ENCODE measurements around the gene CADM1. TPM values are rescaled to one million over a fixed set of nuclear protein-coding genes. Genes with fewer than 3 reads are reported as not detected.

The CADM1 gene
- total RNA-seq, 2 donors from 2014 or later: 0.81 to 2.2 TPM

- ATAC-seq: no peak
- no peaks in the 10 kb centered on the region for H3K9me3 ChIP-seq (ENCODE audit: control insufficient read depth, low read length, poor library complexity, severe bottlenecking)
- H3K27ac Mint-ChIP-seq: no peak overlapping the region
- no peak overlapping the region for H3K4me3 Mint-ChIP-seq
- peaks cover 23% of the 10 kb centered on the region for H3K27me3 Mint-ChIP-seq
- no peaks in the 10 kb centered on the region for H3K36me3 Mint-ChIP-seq (ENCODE audit: low read depth)
- no peak for DNase-seq
- no peaks in the 10 kb centered on the region for H3K4me1 Mint-ChIP-seq
Measured at GRCh38 chr11:115184901-115185300, 319.3 kb downstream of the CADM1 start.

DNA sequence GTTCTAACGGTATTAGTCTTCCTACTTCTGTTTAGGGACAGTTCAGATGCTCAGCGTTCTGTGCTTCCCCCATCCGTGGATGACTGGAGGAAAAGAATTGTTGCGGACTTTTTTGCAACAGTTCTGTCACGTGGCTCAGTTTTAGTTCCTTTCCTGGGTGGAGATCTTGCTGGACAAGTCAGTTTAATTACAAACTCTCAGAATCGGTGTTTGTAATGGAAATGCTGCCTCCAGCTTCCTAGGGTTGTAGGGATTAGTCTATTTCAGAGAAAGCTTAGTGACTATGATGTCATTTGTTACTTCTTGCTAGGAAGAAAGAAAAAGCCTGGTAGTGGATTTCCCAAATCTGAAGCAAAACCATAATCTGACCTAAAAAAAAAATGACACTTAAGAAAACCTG is 320.4 kb downstream of the CADM1 start:
- Mint-ChIP-seq H3K36me3 (ENCODE audit: low read depth) (no peaks in the 10 kb centered on the region), H3K27ac (no peak overlapping the region), H3K4me3 (no peak overlapping the region), H3K27me3 (peaks cover 24% of the 10 kb centered on the region), H3K4me1 (no peaks in the 10 kb centered on the region)
- no peak for ATAC-seq
- no peak for DNase-seq
- H3K9me3 ChIP-seq (ENCODE audit: control insufficient read depth, low read length, poor library complexity, severe bottlenecking): no peaks in the 10 kb centered on the region

GRCh38 chr11:115183136-115183535 is 321.1 kb downstream of the CADM1 start:
- ATAC-seq (no peak), DNase-seq (no peak)
- H3K9me3 ChIP-seq (ENCODE audit: control insufficient read depth, low read length, poor library complexity, severe bottlenecking): no peaks in the 10 kb centered on the region
- Mint-ChIP-seq H3K27ac (no peak overlapping the region), H3K4me3 (no peak overlapping the region), H3K36me3 (ENCODE audit: low read depth) (no peaks in the 10 kb centered on the region), H3K4me1 (no peaks in the 10 kb centered on the region), H3K27me3 (peaks cover 25% of the 10 kb centered on the region)

DNA sequence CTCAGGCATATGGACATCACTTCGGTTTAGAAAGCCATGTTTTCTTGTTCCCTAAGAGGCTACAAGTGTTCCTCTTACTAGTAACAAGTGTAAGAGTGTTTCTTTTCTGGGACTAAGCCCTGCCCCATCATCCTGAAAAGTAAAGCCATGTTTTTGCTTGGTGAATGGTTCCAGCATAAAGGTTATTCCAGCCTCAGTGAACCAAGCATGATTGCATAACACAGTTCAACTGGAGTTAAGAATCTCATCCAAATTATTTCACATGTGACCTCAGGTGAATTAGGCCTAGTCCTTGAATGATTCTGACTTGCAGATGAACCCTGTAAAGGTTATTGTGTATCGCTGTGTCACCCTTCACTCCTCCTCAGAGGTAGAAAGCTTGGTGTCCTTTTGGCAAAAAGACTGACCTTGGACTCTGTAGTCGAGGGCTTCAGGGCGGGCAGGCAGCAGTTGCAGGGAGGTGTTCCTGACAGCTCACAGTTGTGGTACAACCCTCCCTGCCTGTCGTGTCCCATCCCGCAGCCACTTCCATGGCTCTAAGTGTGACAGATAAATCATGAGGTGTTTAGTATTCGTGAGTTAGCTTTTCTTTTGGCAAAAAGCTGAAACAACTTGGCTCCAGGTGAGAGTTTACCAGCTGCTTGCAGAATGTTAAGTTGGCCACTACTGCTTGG is 321.8 kb downstream of the CADM1 start:
- no peak overlapping the region for H3K4me3 Mint-ChIP-seq
- H3K27me3 Mint-ChIP-seq: peaks cover 20% of the 10 kb centered on the region
- H3K36me3 Mint-ChIP-seq (ENCODE audit: low read depth): no peaks in the 10 kb centered on the region
- no peak overlapping the region for H3K27ac Mint-ChIP-seq
- DNase-seq (no peak), ATAC-seq (no peak)
- H3K9me3 ChIP-seq (ENCODE audit: control insufficient read depth, low read length, poor library complexity, severe bottlenecking): no peaks in the 10 kb centered on the region
- no peaks in the 10 kb centered on the region for H3K4me1 Mint-ChIP-seq

GRCh38 chr11:115181538-115181937 is 322.7 kb downstream of the CADM1 start:
- Mint-ChIP-seq H3K27ac (no peak overlapping the region), H3K4me3 (no peak overlapping the region), H3K4me1 (no peaks in the 10 kb centered on the region), H3K27me3 (peaks cover 15% of the 10 kb centered on the region), H3K36me3 (ENCODE audit: low read depth) (no peaks in the 10 kb centered on the region)
- no peak for DNase-seq
- no peak for ATAC-seq
- H3K9me3 ChIP-seq (ENCODE audit: control insufficient read depth, low read length, poor library complexity, severe bottlenecking): no peaks in the 10 kb centered on the region

DNA sequence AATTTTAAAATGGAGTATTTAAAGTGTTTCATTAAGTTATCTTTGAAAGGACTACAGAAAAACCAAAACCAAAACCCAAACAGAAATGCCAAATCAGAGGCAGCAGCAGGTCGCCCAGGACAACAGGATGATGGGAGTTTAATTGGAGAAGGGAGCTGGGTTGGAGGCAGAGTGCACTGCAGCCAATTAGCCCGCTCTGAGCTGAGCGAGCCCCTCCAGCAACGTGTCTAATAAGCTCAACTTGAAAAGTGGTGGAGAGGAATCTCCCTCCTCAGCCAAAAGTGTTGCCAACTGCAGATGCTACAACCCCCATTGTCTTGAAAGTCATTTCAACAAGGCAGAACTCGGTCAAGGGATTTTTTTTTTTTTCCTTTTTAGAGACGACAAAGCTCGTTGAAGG is 323.9 kb downstream of the CADM1 start:
- Mint-ChIP-seq H3K36me3 (ENCODE audit: low read depth) (no peaks in the 10 kb centered on the region), H3K4me1 (no peaks in the 10 kb centered on the region), H3K27ac (no peak overlapping the region), H3K4me3 (no peak overlapping the region), H3K27me3 (peaks cover 14% of the 10 kb centered on the region)
- H3K9me3 ChIP-seq (ENCODE audit: control insufficient read depth, low read length, poor library complexity, severe bottlenecking): no peaks in the 10 kb centered on the region
- DNase-seq: no peak
- ATAC-seq: no peak

DNA sequence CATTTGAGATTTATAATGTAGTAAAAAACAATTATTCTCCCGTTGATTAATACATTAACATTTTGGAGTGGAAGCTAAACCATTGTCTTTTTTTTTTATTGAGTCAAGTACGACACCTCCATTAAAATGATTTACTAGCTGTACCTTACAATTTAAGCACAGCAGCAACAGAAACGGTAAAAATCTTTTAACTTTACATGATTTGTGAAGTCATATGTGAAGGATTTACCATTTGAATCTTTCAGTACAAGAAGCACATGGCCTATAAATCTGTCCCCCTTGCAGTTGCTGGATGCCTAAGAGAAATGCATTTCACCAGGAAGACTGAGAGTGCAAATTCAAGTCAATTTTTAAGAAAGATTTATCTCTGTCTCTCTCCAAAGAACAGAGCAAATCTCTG is 324.6 kb downstream of the CADM1 start:
- DNase-seq (no peak), ATAC-seq (no peak)
- H3K4me1 Mint-ChIP-seq: no peaks in the 10 kb centered on the region
- no peaks in the 10 kb centered on the region for H3K36me3 Mint-ChIP-seq (ENCODE audit: low read depth)
- H3K27ac Mint-ChIP-seq: no peak overlapping the region
- peaks cover 14% of the 10 kb centered on the region for H3K27me3 Mint-ChIP-seq
- H3K9me3 ChIP-seq (ENCODE audit: control insufficient read depth, low read length, poor library complexity, severe bottlenecking): no peaks in the 10 kb centered on the region
- H3K4me3 Mint-ChIP-seq: no peak overlapping the region

DNA sequence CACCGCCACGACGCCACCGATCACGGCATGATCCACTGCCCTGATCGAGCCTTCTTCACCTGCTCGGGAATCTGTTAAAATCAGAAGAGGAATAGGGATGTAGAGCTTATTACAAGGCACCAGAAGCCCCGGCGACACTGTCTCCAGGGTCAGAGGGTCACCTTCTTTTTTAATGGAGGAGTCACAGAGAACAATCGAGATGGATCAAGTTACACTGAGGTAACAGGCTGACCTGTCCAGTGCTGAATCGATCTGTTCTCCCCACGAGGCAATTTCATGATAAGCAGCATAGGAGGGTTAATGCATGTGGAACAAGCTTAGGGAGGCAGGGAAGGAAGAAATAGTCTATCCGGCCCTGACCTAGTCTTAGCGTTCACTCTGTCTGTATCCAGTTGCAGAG is 325.5 kb downstream of the CADM1 start:
- no peaks in the 10 kb centered on the region for H3K36me3 Mint-ChIP-seq (ENCODE audit: low read depth)
- ATAC-seq: no peak
- H3K4me3 Mint-ChIP-seq: no peak overlapping the region

DNA sequence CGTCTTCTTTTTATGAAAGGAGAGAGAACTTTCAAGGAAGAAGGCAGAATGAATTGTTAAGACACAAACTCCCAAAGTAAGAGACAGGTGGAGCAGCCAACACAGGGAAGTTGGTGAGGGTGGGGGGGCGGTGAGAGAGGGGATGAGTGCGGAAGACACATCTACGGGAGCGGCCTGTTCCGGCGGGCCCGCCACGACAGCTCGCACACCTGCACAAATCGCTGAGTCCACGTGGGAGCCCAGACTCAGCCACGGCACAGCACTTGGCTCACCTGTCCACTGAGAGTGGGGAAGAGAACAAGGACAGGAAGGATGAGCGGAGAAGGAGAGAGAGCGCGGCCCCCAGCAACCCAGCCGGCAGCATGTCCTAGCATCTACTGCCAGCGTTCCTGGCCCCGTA is 331.1 kb downstream of the CADM1 start:
- ATAC-seq (no peak), DNase-seq (no peak)
- Mint-ChIP-seq H3K4me1 (no peaks in the 10 kb centered on the region), H3K36me3 (ENCODE audit: low read depth) (no peaks in the 10 kb centered on the region), H3K27me3 (peaks cover 10% of the 10 kb centered on the region), H3K4me3 (no peak overlapping the region), H3K27ac (no peak overlapping the region)
- no peaks in the 10 kb centered on the region for H3K9me3 ChIP-seq (ENCODE audit: control insufficient read depth, low read length, poor library complexity, severe bottlenecking)

More for the DNA sequence above, 325.5 kb downstream of the CADM1 start:
- Mint-ChIP-seq H3K27ac (no peak overlapping the region), H3K4me1 (no peaks in the 10 kb centered on the region), H3K27me3 (peaks cover 13% of the 10 kb centered on the region)
- DNase-seq: no peak
- no peaks in the 10 kb centered on the region for H3K9me3 ChIP-seq (ENCODE audit: control insufficient read depth, low read length, poor library complexity, severe bottlenecking)

GRCh38 chr11:115170133-115170815 is 333.9 kb downstream of the CADM1 start:
- Mint-ChIP-seq H3K36me3 (ENCODE audit: low read depth) (no peaks in the 10 kb centered on the region), H3K27me3 (peaks cover 10% of the 10 kb centered on the region), H3K27ac (no peak overlapping the region), H3K4me3 (no peak overlapping the region), H3K4me1 (no peaks in the 10 kb centered on the region)
- DNase-seq (no peak), ATAC-seq (no peak)
- H3K9me3 ChIP-seq (ENCODE audit: control insufficient read depth, low read length, poor library complexity, severe bottlenecking): no peaks in the 10 kb centered on the region

DNA sequence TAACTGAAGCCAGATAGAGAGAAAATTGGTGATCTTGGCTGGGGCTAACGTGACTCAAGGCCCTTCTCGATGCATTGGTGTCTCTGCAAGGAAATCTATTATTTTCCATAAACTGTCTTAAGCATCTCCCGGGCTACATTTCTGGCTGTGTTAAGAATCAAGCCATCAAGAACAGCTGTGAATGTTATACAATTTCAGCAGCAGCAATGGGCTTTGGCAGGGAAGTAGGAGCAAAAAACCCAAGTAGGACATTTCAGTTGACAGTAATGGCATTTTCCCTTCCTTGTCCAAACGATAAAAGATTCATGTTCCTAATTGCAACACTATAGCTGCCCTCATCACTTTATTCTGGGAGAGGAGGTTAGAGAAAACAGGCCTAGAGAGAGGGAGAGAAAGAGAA is 335.0 kb downstream of the CADM1 start:
- peaks cover 17% of the 10 kb centered on the region for H3K27me3 Mint-ChIP-seq
- no peaks in the 10 kb centered on the region for H3K9me3 ChIP-seq (ENCODE audit: control insufficient read depth, low read length, poor library complexity, severe bottlenecking)
- ATAC-seq: no peak
- DNase-seq: no peak
- no peaks in the 10 kb centered on the region for H3K4me1 Mint-ChIP-seq
- H3K4me3 Mint-ChIP-seq: no peak overlapping the region
- no peak overlapping the region for H3K27ac Mint-ChIP-seq
- H3K36me3 Mint-ChIP-seq (ENCODE audit: low read depth): no peaks in the 10 kb centered on the region

GRCh38 chr11:115168686-115169085 is 335.5 kb downstream of the CADM1 start:
- no peaks in the 10 kb centered on the region for H3K4me1 Mint-ChIP-seq
- ATAC-seq (no peak), DNase-seq (no peak)
- no peaks in the 10 kb centered on the region for H3K36me3 Mint-ChIP-seq (ENCODE audit: low read depth)
- no peak overlapping the region for H3K27ac Mint-ChIP-seq
- H3K4me3 Mint-ChIP-seq: no peak overlapping the region
- peaks cover 23% of the 10 kb centered on the region for H3K27me3 Mint-ChIP-seq
- no peaks in the 10 kb centered on the region for H3K9me3 ChIP-seq (ENCODE audit: control insufficient read depth, low read length, poor library complexity, severe bottlenecking)

DNA sequence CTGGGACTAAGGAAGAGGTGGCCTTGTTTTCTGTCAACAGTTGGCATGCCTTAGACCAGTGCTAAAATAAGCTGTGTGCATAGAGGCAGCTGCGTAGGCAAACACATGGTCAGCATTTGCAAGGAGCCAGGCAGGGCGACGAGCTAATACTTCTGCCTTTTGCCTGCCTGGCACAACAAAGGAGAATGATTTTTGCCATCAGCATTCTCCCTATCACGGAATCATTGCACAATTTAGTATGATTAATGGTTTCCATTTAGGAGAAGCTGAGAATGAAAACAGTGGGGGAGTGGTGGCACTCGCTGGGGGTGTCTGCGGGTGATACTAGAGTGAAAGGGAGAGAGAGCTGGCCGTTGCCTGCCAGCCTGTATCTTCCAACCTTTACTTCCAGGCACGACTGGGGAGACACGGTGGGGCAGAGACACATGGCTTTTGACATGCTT is 336.0 kb downstream of the CADM1 start:
- ATAC-seq (no peak), DNase-seq (no peak)
- Mint-ChIP-seq H3K4me3 (no peak overlapping the region), H3K4me1 (no peaks in the 10 kb centered on the region), H3K36me3 (ENCODE audit: low read depth) (no peaks in the 10 kb centered on the region), H3K27ac (no peak overlapping the region), H3K27me3 (peaks cover 27% of the 10 kb centered on the region)
- no peaks in the 10 kb centered on the region for H3K9me3 ChIP-seq (ENCODE audit: control insufficient read depth, low read length, poor library complexity, severe bottlenecking)

DNA sequence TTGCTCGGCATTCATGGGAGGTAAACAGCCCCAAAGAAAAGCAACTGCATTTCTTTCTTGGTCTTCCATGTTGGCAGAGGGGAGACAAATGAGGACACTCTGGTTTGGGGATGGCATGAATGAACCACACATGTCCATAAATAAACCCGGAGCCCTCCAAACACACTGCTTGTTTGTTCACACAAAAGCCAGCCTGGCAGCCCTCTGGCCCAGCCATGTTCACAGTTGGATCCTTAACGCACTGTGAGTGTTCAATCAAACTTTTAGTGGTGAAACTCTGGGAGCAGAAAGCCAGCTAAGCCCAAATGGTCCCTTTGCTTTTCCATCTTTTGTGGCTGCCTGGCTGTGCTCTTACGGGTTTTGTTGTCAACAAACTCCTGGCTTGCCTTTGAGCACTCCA is 336.8 kb downstream of the CADM1 start:
- peaks cover 32% of the 10 kb centered on the region for H3K27me3 Mint-ChIP-seq
- no peaks in the 10 kb centered on the region for H3K36me3 Mint-ChIP-seq (ENCODE audit: low read depth)
- H3K4me3 Mint-ChIP-seq: no peak overlapping the region
- DNase-seq (no peak), ATAC-seq (no peak)
- H3K4me1 Mint-ChIP-seq: no peaks in the 10 kb centered on the region
- H3K9me3 ChIP-seq (ENCODE audit: control insufficient read depth, low read length, poor library complexity, severe bottlenecking): no peaks in the 10 kb centered on the region
- H3K27ac Mint-ChIP-seq: no peak overlapping the region
